Right lobe of liver (tissue), 4 donors: Measurements from ENCODE around the gene CYTH4.

ENCODE experiments used
- CTCF ChIP-seq, 4 donors: fragments of 200-600 bp in 3 of 4; fragments of 450-650 bp in 1 of 4; IDR thresholded peaks; one replicate each; pipeline versions ENCODE4 v1.5.1 to v1.8.0; 2016 to 2022; ENCODE audit warnings: antibody characterized with exemption in 4 of 4, mild to moderate bottlenecking in 2 of 4
- POLR2A ChIP-seq: fragments of 450-650 bp; IDR thresholded peaks from one replicate; pipeline ENCODE4 v1.6.1; 2017; ENCODE audit warnings: antibody characterized with exemption, mild to moderate bottlenecking
- donor health status: DM: no; HTN: no; CAD: no.
- donor health status: DM: no; HTN: no; CAD: no.
- donor health status: DM: no; HTN: yes; CAD: no.

GRCh38 chr22:37266581-37267134 is 15.7 kb upstream of the CYTH4 start:
- TF ChIP-seq CTCF (IDR thresholded peaks at IDR 0.05) = no peak
- no peak for TF ChIP-seq POLR2A
